T-helper 2 cell treated with Interferon-gamma antibody and Interleukin-4, amounts not matched to agents 100 ng/mL and 5 ng/mL, for 36 hours (primary cell): ENCODE data around the gene BANF1. TPM values are rescaled to one million over a fixed set of nuclear protein-coding genes. Genes with fewer than 3 reads are reported as not detected.

Experiments
- intact Hi-C: fragments of 100-400 bp; cut with micrococcal nuclease; formaldehyde crosslinking; loops from one replicate; pipeline ENCODE4 v1.15.1; 2023
- total RNA-seq: library from RNA; stranded (reverse); gene quantifications from 2 replicates; pipeline ENCODE4 v1.2.3, GENCODE V29; 2022

BANF1 gene
- total RNA-seq, 1 donor from 2014 or later = 269 TPM

GRCh38 chr11:66035653-66036333, 33.5 kb downstream of the BANF1 start:
- intact Hi-C loops = no loop called here

DNA sequence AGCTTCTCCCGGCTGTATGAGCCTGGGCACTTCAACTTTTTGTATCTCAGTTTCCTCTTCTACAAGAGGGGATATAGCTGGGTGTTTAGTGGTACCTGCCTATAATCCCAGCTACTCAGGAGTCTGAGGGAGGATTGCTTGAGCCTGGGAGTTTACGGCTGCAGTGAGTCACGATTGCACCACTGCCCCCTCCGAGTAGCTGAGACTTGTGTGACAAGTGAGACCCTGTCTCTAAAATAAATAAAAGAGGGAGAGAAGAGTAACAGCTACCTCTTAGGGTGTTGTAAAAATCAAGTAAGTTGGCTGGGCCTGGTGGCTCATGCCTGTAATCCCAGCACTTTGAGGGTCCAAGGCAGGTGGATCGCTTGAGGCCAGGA, 34.0 kb downstream of the BANF1 start:
- intact Hi-C loops = no loop called here

DNA sequence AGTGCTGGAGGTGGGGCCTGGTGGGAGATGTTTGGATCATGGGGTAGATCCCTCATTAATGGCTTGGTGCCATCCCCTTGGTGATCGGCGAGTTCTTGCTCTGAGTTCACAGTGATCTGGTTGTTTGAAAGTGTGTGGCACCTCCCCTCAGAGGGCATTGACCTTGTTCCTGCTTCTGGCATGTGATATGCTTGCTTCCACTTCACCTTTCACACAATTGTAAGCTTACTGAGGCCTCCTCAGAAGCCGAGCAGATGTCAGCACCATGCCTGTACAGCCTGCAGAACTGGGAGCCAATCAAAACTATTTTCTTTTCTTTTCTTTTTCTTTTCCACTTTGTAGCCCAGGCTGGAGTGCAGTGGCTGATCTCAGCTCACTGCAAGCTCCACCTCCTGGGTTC, 35.0 kb downstream of the BANF1 start:
- intact Hi-C loops = no loop called here

GRCh38 chr11:66039765-66040164, 37.5 kb downstream of the BANF1 start:
- intact Hi-C loops = no loop called here

DNA sequence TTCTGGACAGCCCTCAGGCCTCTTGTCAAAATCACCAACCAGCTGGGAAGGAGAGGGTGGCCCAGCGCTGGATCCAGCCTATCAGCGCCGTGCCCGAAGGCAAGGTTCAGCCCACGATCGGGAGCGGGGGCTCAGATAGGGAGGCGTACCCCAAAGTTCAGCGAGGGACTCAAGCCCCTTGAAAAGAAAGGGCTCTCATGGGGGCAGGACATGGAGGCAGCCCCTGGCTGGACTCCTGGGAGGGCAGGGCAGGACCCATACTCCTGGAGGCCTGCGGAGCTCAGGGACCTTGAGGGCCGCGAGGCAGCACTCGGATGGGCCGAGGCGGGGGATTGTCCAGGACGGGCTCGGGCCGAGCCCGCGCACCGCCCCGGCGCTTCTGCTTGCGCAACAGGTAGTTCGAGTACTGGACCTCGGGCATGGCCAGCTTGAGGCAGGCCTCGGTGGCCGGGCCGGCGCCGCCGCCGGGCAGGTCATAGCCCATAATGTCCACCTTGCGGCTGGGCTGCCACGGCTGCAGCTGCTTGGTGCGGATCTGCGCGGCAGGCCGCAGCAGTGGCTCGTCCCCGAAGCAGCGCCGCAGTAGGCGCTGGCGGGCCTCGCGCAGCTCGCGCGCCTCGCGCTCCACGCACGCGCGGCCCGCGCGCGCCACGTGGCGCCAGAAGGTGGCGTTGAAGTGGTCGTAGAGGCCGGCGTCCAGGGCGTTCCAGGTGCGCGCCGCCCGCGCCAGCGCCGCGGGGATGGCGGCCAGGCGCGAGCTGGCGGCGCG, 40.1 kb downstream of the BANF1 start:
- intact Hi-C loops = no loop called here

- intact Hi-C loops = no loop called here
Measured at GRCh38 chr11:66042996-66043906, 40.9 kb downstream of the BANF1 start.

- intact Hi-C loops = no loop called here
Measured at GRCh38 chr11:66044757-66045156, 42.5 kb downstream of the BANF1 start.

DNA sequence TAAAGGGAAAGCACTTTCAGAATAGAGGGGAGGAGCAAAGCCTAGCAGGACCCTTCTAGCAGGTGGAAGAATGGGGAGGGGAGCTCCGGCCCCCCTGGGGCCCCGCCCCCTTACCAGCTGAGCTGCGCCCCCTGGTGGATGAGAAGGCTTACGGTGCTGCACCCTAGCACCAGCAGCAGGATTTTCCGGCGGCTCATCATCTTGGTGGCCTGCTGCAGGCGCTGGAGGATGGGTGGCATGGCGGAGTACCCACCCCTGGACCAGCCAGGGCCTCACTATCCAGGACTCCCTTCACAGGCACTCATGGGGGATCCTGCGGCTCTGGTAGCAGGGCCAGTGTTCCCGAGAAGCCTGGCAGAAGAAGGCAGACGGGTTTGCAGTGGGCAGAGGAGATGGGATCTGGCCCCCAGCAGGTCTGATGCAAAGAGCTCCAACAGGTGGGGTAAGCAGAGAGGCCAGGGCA, 42.9 kb downstream of the BANF1 start:
- intact Hi-C loops = no loop called here

- intact Hi-C loops = no loop called here
Measured at GRCh38 chr11:66046901-66047300, 44.6 kb downstream of the BANF1 start.

DNA sequence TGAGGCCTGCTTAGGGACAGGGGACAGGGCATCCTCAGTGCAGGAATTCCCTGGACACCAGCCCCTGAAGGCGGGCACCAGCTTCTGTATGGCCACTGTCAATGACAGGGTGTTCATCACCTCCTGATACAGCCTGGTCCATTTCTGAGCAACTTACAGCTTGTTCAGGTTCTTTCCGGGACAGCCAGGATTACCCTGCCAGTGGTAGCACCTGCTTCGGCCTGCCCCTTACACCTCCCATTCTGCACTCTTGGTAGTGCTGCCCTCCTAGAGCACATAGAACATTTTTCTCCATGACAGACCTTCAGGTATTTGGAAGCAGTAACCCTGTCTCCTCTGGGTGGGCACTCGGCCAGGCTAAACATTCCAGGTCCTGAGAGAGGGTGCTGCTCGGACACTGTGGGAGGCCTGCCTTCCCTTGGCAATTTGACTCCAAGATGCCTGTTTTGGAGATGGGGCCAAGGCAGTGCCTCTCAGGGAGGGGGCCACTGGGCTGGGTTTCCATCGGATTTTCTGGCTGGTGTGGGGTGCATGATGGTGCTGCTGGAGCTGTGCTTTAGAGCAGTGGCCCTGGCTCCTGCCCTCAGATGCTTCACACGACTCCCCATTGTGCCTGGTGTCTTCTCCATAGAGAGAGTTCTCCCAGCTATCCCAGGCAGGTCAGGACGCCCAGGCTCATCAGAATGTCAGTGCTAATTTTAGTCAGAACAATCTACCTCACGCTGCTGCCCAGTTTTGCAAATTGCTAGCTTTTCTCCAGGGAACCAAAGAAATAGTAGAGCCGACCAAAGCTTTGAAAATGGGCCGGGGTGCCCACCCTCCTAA, 45.5 kb downstream of the BANF1 start:
- intact Hi-C loops = no loop called here

DNA sequence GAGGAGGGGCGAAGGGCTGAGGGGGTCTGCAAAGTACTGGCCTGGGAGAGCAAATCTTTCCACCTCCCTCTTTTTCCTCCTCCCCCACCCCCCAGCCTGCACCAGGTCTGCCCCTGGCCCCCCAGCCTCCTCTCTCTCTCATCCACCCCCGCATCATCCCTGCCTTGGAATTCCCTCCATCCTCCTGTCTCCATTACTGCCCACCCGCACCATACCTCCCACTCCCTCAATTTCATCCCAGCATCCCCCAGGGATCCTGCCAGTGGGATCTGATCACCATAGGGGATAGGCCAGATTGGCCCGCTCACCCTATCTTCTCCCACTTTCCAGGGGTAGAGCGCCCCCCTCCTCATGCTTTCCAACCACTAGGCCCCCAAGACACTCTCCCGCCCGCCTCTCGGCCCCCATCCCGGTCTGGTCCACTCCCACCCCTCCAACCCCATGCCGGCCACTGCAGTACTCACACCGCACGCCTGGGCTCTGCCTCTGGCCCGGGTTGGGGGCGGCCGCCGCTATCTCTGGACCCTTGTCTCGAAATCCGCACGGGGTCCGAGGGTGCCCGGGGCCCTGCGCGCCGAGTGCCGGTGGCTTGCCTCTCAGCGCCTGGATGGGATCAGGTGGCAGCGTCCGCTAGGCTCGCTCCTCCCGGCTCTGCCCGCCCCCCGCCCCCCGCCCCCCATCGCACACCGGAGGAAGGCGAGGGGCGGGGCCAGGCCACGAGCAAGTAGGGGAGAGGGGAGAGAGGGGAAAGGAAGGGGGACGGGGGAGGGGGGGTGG, 46.4 kb downstream of the BANF1 start, which contains the start of gene GAL3ST3:
Gene GAL3ST3 (minus strand): TSS at position 615 of the 777 bp plus-strand sequence. CDS start 3,746 bp downstream, outside the sequence.
- intact Hi-C loops = no loop called here

DNA sequence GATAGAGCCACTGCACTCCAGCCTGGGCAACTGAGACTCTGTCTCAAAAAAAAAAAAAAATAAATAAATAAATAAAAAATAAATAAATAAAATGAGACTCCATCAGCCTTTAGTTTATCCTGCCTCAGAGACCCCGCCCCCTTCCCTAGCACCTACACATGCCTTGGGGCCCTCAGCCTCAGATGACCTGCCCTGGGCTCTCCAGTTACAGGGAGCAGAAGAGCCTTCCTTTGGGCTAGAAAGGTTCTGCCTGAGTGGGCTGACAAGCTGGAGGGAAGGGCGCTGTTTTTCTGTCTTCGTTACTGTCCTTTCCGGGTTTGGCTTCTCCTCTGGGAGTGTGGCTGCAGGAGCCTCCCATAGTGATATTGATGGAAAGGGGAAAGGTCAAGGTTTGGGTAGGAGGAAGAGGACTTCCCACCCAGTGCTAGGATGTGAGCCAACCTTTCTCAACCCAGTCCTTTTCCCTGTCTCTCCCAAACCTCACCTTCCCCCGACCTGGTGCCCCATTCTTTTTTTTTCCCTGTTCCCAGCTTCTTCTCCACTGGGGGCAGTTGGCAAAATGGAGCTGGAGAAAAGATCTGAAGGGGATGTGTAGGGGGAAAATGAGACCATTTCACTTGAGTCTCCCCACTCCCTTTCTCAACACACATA, 48.4 kb downstream of the BANF1 start:
- intact Hi-C loops = no loop called here

- intact Hi-C loops = no loop called here
Measured at GRCh38 chr11:66051371-66051765, 49.1 kb downstream of the BANF1 start.

- intact Hi-C loops = loop anchor here (1.0 to 2.0 kb wide), 5 partner anchors 17 to 293 kb away; partner anchors contain the start of genes BANF1, BRMS1, CFL1 and EIF1AD
Measured at GRCh38 chr11:66051766-66052663, 49.7 kb downstream of the BANF1 start, which contains the start of gene SF3B2. SF3B2 (plus strand) TSS chr11:66052364; CDS start chr11:66052385, 21 bp downstream.

GRCh38 chr11:66052664-66052982, 50.3 kb downstream of the BANF1 start:
- intact Hi-C loops = loop anchor here (1.0 to 2.0 kb wide), 5 partner anchors 17 to 293 kb away; partner anchors contain the start of genes BANF1, BRMS1, CFL1 and EIF1AD
